HG02885 (cell line): ENCODE results near the gene RPS5.
"Not testable (repeated sequence)": the region's sequence is repeated elsewhere in the genome, so short reads cannot be mapped to it uniquely, and the experiment has no call there.

Experiments
- ATAC-seq: cut with Tn5 transposase; IDR thresholded peaks from one replicate; pipeline ENCODE4 v1.9.1; 2021; ENCODE audit warnings: mild to moderate bottlenecking; ENCODE audit not compliant: unreplicated experiment, poor library complexity

The RPS5 gene

DNA sequence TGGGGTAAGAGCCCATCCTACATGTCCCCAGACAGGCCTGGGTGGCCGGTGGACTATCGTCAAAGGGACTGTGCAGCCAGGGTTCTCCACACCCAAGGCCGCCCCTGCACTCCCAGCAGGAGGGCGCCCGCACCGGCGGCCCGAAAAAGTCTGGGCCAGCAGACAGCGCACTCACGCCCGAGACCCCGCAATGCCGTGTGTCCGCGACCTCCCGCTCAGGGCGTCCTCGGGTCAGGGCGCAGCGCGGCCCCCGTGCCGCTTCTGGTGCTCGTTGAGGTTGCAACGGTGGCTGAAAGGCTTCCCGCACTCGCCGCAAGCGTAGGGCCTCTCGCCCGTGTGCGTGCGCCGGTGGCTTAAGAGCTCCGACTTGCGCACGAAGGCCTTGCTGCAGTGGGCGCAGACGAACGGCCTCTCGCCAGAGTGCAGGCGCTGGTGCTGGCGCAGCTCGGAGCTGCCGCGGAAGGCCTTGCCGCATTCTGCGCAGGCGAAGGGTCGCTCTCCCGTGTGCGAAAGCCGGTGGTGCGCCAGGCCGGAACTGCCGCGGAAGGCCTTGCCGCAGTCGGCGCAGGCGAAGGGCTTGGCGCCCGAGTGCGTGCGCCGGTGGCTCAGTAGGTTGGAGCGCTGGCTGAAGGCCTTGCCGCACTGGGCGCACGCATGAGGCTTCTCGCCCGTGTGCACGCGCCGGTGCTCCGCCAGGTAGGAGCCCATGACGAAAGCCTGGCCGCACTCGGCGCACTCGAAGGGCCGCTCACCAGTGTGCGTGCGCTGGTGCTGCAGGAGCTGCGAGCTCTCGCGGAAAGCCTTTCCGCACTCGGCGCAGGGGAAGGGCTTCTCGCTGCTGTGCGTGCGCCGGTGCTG is 30.9 kb upstream of the RPS5 start:
- ATAC-seq, result no peak

DNA sequence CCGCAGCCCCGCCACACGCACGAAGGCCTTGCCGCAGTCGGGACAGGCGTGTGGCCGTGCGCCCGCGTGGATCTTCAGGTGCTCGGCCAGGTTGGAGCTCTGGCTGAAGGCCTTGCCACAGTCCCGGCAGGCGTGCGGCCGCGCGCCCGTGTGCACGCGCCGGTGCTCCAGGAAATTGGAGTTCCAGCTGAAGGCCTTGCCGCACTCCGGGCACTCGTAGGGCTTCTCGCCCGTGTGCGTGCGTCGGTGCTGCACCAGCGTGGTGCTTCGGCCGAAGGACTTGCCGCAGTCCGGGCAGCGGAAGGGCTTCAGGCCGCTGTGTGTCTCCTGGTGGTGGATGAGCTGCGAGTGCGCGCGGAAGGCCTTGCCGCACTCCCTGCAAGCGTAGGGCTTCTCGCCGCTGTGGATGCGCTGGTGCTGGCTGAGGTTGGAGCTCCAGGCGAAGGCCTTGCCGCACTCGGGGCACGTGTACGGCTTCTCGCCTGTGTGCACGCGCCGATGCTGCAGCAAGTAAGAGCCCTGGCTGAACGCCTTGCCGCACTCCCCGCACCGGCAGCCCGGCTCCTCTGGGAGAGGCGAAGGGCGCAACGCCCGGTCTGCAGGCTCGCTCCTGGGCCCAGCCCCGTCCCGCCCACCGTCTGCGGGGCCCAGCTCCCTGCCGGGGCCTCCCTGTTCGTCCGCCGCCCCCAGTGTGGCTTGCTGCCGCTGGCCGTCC is 30.1 kb upstream of the RPS5 start:
- ATAC-seq, result no peak

- no peak for ATAC-seq
These were observed 29.5 kb upstream of the RPS5 start for GRCh38 chr19:58357481-58358145.

- ATAC-seq, result no peak
These were observed 25.2 kb upstream of the RPS5 start for GRCh38 chr19:58361900-58362271.

DNA sequence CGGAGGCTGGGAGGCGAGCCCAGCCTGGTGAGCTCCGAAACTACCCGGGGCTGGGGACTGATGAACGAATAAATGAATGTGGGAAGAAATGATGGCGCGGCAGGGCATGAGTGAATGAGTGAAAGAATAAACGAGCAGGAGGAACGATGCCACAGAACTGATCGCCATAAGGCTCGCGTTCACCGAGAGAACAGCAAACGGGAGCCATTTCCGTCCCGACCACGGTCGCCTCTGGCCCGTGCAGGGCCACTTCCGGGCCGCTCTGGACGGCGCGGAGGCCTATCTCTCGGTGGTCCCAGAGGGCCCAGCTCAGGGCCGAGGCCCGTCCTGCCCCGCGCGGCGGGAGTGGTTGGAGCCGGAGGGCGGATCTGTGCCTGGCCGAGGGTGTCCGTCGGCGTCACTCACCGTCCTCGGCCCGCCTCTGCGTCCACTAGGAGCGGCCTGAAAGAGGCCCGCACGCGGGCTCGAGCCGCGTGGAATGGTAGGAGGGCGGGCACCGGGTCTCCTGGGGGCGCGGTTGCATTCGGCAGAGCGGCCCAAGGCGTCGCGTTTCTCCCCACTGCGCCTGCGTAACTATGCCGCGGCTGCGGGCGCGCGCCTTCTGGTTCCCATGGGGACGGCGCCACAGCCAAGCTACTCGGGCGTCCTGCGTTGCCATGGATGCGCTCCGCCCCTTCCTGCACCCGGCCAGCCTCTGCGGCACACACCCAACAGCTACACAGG is 24.6 kb upstream of the RPS5 start, which contains the start of gene ZNF497:
Gene ZNF497, minus strand, starts transcription at position 480 of the 723 bp plus-strand sequence. CDS start 5,116 bp downstream, outside the sequence.
- peak; percentile 92 for ATAC-seq

- no peak for ATAC-seq
These were observed 22.9 kb upstream of the RPS5 start for GRCh38 chr19:58364146-58364545.

DNA sequence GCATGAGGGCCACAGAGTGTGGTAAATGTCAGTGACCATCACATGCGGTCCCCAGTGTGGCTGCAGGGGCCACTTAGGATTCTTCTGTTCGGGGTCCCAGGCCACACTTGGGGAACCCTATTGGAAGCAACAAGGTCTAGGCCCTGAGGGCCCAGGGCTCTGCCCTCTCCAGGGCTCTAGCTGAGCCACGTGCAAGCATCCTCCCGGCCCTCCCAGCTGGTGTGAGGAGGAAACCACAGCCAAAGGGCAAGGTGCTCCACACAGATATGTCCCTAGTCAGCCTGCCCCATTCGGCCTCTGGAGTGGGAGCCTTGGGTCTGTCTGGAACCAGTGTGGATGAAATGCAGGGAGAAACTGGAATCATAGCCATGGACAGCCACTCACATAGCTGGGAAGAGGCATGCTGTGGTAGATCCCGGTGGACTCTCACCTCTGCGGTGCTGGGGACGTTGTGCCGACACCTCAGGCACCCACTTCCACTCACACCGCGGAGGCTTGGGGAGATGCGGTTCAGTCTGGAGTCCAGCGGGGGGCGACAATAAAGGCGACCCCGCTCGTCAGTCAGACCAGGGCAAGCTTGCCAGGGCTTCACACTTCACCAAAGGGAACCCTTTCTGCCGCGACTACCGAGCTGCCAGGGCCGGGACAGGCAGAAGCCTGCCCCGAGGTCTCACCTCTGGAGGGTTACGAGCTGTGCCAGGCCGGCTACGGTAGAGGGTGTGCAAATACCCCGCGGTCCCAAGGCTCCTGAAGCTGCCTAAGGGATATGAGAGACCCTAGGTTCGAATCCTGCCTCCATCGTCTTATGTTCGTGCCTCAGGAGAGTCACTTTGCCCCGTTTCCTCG is 20.3 kb upstream of the RPS5 start:
- no peak for ATAC-seq

GRCh38 chr19:58367698-58368454 is 19.2 kb upstream of the RPS5 start:
- ATAC-seq, result no peak

- no peak for ATAC-seq
These were observed 18.3 kb upstream of the RPS5 start for GRCh38 chr19:58368561-58369360.

GRCh38 chr19:58372311-58373133 is 14.5 kb upstream of the RPS5 start:
- no peak for ATAC-seq

DNA sequence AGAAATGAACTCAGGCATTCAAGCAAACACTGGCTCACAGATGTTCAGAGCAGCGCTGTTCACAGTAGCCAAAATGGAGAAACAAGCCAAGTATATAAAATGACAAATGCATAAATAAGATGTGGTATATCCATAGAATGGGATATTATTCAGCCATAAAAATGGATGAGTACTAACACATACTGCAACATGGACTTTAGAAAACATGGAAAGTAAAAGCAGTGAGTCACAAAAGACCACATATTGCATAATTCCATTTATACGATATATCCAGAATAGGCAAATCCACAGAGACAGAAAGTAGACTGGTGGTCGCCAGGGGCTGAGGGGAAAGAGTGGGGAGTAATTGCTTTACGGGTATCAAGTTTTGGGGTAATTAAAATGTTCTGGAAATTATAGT is 12.9 kb upstream of the RPS5 start:
- no peak for ATAC-seq

- not testable (repeated sequence) for ATAC-seq
These were observed 10.3 kb upstream of the RPS5 start for GRCh38 chr19:58376724-58377123.

GRCh38 chr19:58379246-58379645 is 7.8 kb upstream of the RPS5 start:
- no peak for ATAC-seq

DNA sequence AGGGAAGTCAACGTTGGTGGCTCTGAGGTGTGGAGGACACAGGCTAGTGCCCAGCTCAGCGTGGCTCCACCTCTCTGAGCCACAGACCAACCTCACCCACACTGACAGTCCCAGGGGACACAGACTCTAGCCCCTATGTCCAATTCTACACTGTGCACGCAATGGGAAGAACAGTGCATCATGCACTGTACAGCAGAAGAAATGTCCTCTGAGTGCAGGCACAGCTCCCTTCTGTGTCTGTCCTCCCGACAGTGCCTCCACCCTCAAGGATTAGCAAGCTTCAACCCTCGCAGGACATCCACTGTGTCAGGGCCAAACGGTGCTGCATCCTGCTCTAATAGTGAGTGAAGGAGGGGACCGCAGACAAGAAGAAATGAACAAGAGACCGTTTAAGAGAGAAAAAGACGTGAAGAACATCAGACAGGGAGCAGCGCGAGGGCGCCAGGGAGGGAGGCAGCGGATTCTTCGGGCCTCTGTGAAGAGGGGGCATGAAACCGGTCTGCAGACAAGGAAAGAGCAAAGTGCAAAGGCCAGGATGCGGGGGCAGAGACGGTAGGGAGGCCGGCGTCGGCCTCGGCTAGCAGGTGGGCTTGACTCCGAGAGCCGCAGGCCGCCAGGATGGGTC is 6.9 kb upstream of the RPS5 start:
- ATAC-seq, result no peak

- peak; percentile 79 for ATAC-seq
These were observed 6.2 kb upstream of the RPS5 start, which contains the start of gene ZNF837 for GRCh38 chr19:58380662-58381459. ZNF837 (minus strand) TSS chr19:58381030; CDS start chr19:58369332, 11,698 bp downstream.
